OCI-LY3 (cell line): ENCODE results near the gene GCK.

Source experiments
- EZH2phosphoT487 ChIP-seq: fragments of 200-600 bp; shearing (Covaris generic); IDR thresholded peaks from 2 replicates; pipeline ENCODE4 v1.6.1; 2018; ENCODE audit warnings: antibody characterized with exemption, mixed run types, low read depth
- TF ChIP-seq, protein P1 (sequence below): fragments of 200-600, 300-600 bp; sonication (generic); IDR thresholded peaks from 2 replicates; pipeline ENCODE4 v1.5.1; 2014; ENCODE audit warnings: antibody characterized with exemption, low read length, low read depth

GRCh38 chr7:44123190-44124003 lies 65.8 kb downstream of the GCK start, which contains the start of gene POLD2:
- TF ChIP-seq, protein P1, sequence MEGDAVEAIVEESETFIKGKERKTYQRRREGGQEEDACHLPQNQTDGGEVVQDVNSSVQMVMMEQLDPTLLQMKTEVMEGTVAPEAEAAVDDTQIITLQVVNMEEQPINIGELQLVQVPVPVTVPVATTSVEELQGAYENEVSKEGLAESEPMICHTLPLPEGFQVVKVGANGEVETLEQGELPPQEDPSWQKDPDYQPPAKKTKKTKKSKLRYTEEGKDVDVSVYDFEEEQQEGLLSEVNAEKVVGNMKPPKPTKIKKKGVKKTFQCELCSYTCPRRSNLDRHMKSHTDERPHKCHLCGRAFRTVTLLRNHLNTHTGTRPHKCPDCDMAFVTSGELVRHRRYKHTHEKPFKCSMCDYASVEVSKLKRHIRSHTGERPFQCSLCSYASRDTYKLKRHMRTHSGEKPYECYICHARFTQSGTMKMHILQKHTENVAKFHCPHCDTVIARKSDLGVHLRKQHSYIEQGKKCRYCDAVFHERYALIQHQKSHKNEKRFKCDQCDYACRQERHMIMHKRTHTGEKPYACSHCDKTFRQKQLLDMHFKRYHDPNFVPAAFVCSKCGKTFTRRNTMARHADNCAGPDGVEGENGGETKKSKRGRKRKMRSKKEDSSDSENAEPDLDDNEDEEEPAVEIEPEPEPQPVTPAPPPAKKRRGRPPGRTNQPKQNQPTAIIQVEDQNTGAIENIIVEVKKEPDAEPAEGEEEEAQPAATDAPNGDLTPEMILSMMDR, result no peak
- no peak for TF ChIP-seq EZH2phosphoT487
